Left ventricle myocardium superior (tissue), 1 donor: ENCODE measurements around the gene ELMO1. TPM values are rescaled to one million over a fixed set of nuclear protein-coding genes. Genes with fewer than 3 reads are reported as not detected.

Experiments used
- ATAC-seq: fragments of 200-7000 bp; cut with Tn5 transposase; one replicate; pipeline ENCODE4 v1.9.1; 2020; ENCODE audit warnings: mild to moderate bottlenecking, moderate library complexity
- DNase-seq: peaks from one replicate; pipeline ENCODE4 v3.0.0-alpha.2; 2020
- intact Hi-C: fragments of 100-400 bp; cut with micrococcal nuclease; formaldehyde crosslinking; loops from one replicate; pipeline ENCODE4 v1.11.0; 2022
- total RNA-seq: library from RNA; stranded (reverse); fragmentation: NEBNext Ultra II Directional; extraction: Animal tissue kit (Norgen Biotek cat#: 25700); gene quantifications from one replicate; pipeline ENCODE4 v1.2.1, GENCODE V29; 2021
- donor health status: DM: no; HTN: yes; CAD: no; lungs with severe emphysema.

Gene ELMO1
- total RNA-seq, 1 donor from 2014 or later, result 13.0 TPM

DNA sequence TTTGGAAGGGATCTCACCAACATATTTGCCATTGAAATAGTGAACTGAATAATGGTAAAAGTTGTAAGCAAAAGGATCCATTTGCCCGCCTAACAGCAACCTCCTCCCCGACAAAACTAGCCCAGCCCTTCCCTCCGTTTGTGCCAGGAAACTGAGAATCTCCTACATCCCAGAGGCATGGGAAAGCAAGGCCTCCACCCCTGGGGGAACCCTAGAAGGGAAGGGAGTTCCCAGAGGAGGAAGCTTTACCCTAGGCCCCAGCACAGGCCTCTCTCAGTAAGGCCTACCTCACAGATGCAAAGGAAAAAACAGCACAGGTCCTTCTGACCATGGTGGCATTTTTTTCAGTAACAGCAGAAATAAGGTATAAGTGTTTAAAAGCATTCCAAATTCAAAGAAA is 229.7 kb downstream of the ELMO1 start:
- ATAC-seq (peak; percentile 67), DNase-seq (no peak)
- intact Hi-C loops, result loop anchor here (10.0 kb wide), 1 partner anchor 616 kb away; no protein-coding TSS in a partner anchor

DNA sequence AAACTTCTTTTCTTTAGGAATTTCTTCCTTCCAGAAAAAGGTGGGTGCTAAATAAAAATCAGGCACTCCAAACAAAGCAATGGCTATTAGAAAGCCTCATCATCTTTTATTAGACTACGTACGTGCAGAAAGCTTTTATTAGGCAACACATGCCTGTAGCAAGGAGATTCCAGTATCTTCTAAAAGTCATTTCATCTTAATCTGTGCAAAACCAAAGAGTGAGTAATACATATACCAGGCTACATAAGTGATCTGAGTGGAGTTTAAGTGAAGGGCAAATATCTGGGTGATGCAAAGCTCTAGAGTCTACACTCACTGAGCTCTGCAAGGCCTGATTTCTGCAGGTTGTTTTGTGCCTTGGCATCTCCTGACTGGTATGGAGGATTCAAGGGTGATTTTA is 231.7 kb downstream of the ELMO1 start:
- no peak for DNase-seq
- no peak for ATAC-seq
- intact Hi-C loops, result loop anchor here (10.0 kb wide), 1 partner anchor 618 kb away; no protein-coding TSS in a partner anchor

- ATAC-seq (peak; percentile 60), DNase-seq (no peak)
- intact Hi-C loops, result loop anchor here (10.0 kb wide), 1 partner anchor 618 kb away; no protein-coding TSS in a partner anchor
These were observed 232.4 kb downstream of the ELMO1 start for GRCh38 chr7:37216156-37216852.

- intact Hi-C loops, result loop anchor here (10.0 kb wide), 1 partner anchor 619 kb away; no protein-coding TSS in a partner anchor
- ATAC-seq, result no peak
- no peak for DNase-seq
These were observed 233.3 kb downstream of the ELMO1 start for GRCh38 chr7:37215290-37215923.

DNA sequence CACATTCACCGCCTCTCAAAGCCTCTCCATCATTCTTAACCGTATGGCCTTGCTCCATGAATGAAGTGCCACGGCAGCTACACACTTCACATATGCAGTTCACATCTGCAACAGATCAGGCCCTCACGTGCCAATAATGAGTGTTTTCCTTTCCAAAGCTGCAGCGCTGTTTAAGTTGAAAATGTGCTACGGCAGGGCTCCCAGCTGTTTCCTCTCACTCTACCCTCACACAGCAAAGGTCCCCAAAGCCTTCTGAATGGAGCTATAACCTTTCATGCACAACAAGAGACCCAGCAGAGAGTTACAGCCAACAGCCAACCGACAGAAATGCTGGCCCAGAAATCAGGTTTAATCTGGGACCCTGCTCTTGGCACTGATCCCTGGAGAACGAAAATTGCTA is 236.1 kb downstream of the ELMO1 start:
- DNase-seq (no peak), ATAC-seq (peak; percentile 7)
- intact Hi-C loops, result loop anchor here (10.0 kb wide), 1 partner anchor 622 kb away; no protein-coding TSS in a partner anchor

DNA sequence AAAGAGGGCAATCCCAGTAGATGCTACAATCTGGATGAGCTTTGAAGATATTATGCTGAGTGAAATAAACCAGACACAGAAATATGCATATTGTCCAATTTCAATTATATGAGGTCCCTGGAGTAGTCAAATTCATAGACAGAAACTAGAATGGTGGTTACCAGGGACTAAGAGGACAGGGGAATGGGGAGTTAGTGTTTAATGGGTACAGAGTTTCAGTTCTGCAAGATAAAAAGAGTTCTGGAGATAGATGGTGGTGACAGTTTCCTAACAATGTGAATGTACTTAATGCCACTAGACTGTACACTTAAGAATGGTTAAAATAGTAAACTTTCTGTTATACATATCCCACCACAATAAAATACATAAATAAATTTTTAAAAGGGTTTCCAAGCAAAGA is 236.6 kb downstream of the ELMO1 start:
- ATAC-seq, result no peak
- intact Hi-C loops, result loop anchor here (10.0 kb wide), 1 partner anchor 623 kb away; no protein-coding TSS in a partner anchor
- no peak for DNase-seq

DNA sequence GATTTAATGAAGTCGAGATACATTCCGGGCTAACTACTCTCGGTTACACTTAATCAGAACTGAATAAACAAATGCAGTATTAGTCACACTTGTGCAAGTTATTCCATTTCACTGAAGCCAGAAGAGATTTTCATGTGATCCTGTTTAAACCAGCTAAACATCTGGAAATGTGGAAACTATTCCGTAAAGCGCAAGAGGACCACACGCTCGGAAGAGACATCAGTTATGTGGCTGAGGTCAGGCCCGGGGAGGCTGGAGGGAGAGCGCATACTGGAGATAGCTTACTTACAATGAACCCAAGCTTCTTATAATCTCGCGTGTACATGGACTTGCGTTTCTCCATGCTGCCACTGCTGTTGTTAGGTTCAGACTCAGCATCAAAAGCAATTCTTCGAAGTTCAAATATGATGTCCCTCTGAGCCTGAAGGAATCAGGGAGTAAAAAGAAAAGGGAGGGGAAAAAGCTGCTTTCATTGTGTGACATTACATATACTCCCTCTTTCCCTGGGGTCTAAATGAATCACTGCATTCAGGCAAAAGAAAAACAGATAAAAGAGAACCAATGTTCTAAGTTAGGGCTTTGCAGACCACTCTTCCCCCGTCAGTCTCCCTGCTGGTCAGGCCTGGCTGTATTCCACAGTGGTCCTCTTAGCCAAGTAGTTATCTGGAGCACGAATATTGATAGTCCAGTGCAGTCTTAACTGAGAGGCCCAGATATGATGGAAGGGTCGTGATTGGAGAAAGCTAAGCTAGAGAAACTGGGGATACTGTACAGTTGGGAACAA is 237.4 kb downstream of the ELMO1 start:
- intact Hi-C loops, result loop anchor here (10.0 kb wide), 1 partner anchor 624 kb away; no protein-coding TSS in a partner anchor
- ATAC-seq, result peak; percentile 86
- peak; percentile 61 for DNase-seq

DNA sequence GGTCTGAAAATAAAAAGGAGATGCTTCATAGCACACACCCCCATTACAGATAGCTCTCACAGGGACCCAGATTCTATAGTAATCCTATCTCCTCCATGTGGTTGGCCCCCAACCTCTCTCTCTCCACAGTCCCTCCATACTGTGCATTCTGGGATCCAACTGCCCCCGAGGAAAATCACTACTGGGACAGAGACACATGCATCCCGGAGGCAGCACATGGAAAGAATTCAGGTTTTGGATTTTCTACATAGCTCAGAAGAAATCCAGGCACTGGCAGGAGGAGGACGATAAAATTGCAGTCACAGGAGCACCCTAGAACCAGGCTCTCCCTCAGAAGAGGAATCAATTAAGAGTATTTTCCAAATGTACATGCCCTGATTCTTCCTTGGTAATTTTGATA is 239.5 kb downstream of the ELMO1 start:
- no peak for ATAC-seq
- intact Hi-C loops, result no loop called here
- DNase-seq, result no peak

GRCh38 chr7:37208528-37208927 is 240.1 kb downstream of the ELMO1 start:
- peak; percentile 88 for ATAC-seq
- peak; percentile 50 for DNase-seq
- intact Hi-C loops, result no loop called here

GRCh38 chr7:37206192-37206591 is 242.5 kb downstream of the ELMO1 start:
- intact Hi-C loops, result no loop called here
- DNase-seq (no peak), ATAC-seq (no peak)

DNA sequence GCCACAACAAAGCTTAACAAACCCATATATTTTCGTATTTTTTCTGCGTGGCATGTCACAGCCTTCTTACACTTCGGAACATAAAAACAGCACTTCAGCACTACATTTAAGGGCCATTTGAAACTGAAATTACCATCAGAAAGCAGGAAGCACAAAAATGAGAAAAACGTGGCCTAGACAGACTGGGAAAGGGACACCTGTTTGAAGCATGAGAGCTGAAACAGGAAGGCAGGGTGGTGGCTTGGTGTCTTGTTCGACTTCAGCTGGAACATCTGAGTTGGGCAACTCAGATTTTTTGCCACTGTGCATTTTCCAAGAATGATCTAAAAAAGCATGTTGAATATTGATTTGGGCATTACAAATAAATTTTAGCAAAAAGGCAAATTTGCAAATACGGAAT is 243.2 kb downstream of the ELMO1 start:
- ATAC-seq, result no peak
- intact Hi-C loops, result no loop called here

DNA sequence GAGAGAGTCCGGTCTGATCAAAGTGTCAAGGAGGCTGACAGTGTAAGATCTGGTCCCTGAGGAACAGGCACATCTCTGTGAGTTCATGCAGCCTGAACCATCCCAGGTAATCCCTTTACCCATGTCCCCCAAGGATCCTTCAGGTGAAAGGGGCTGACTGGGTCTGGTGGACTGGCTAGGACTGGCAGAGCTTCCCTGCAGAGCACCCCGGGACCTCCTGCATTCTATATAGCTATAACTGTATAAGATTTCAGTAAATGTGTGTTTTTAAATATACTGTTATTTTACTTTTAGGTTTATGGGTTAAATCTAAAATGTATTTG is 246.8 kb downstream of the ELMO1 start:
- DNase-seq (no peak), ATAC-seq (no peak)
- intact Hi-C loops, result no loop called here

More for the DNA sequence above, 243.2 kb downstream of the ELMO1 start:
- no peak for DNase-seq

DNA sequence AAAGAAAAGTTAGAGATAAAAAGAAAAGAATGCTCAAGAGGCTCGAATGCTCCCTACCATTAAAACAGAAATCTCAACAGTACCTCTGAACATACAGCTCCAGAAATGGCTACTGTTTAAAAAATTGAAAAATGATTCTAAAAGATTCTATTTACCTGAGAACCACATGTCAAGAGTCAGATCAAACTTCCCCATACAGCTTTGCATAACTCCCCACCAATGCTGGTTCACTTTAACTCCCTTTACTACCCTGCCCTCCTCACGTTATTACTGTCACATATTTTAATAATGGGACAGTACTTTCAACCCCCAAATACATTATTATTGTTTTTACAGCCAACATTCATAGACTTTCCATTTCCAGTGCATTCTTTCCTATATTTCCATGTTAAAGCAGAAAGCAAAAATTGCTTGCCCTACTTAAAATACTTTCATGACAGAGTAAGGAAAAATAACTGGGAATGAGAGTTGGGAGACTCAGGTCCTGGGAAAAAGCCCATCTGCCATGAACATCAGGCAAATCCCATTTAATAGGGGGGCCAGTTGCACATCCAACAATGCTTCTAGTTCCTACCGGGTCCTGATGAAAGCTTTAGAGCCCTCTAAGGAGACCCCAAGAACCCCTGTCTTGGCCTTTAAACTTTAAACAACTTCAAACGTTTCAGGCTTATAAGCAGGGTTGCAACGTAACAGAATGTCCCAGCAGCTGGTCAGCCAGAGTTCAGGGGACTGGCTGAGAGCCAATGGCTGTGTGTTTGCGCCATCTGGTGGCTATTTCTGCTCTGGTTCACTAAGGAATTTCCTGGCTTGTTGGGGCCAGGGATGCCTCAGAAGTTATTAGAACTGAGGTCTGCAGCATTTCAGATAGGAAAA is 247.4 kb downstream of the ELMO1 start:
- intact Hi-C loops, result no loop called here
- peak; percentile 89 for ATAC-seq
- DNase-seq, result peak; percentile 80

GRCh38 chr7:37198906-37199485 is 249.7 kb downstream of the ELMO1 start:
- peak; percentile 86 for DNase-seq
- peak; percentile 78 for ATAC-seq
- intact Hi-C loops, result no loop called here

DNA sequence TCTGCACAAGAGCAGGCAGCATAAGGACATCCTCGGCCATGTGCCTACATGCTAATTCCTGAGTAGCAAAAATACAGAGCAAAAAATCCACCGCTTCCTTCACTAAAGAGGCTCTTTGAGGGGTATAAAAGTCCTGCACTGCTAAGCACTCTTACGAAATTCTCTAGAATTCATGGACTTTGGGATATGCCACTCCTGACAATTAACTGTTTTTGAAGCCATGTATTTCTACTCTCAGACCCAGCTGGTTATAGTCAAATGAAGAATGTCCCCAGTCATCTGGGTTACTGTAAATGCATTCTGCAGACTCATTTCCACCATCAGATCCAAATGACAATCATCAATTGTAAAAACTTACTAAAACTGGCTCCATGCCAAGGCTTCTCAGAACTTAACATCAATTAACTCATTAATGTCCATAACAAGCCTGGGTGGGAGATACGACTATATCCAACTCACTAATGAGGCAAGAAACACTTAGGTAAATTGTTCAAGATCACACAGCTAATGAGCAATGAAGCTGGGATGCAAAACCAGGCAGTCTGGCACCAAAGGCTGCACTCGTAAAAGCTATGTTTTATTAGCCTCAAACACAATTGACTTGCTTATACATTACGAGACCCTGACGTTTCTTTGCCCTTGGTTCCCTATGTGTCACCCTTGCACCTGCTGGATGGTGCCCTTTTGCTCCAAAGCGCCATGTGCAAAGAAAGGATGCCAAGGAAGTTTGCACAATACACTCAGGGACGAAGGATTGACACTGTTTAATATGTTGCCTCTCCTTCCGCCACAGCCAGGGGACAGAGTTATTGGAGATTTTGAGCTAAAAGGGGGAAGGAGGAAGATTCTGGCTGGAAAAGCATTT is 250.4 kb downstream of the ELMO1 start:
- intact Hi-C loops, result no loop called here
- ATAC-seq (no peak), DNase-seq (no peak)

- intact Hi-C loops, result no loop called here
- DNase-seq, result no peak
- ATAC-seq, result no peak
These were observed 251.6 kb downstream of the ELMO1 start for GRCh38 chr7:37197108-37197507.

- intact Hi-C loops, result no loop called here
- DNase-seq (no peak), ATAC-seq (peak; percentile 24)
These were observed 252.0 kb downstream of the ELMO1 start for GRCh38 chr7:37196676-37197075.

DNA sequence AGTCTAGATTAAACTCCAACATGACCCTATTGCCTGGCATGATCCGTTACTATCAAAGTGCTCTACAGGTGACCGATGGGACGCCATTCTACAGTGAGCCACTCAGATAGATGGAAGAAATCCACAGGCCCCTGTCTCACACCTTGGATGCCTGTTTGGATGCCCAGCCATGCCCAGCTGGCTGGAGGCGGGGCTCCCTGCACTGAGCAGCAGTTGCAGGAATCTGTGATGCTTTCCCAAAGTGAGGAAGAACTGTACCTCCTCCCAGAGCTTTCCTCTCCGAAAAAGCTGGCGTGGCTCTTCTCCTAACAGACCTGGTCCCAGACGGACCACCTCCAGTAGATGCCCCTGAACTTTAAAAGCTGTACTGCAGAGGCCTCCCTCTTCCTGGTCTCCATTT is 253.3 kb downstream of the ELMO1 start:
- no peak for ATAC-seq

More for the DNA sequence above, 253.3 kb downstream of the ELMO1 start:
- DNase-seq, result no peak
- intact Hi-C loops, result no loop called here
